Measurements from ENCODE around the gene ILDR1. TPM values are rescaled to one million over a fixed set of nuclear protein-coding genes. Genes with fewer than 3 reads are reported as not detected.

The ILDR1 gene
- total and polyA plus RNA-seq, 2 experiments from 2014 or later, result 0.66 to 0.97 TPM

GRCh38 chr3:122012821-122013220 is 9.2 kb downstream of the ILDR1 start (continued):
- TF ChIP-seq ZNF462 (CRISPR knock-in tag; IDR thresholded peaks at IDR 0.05), result no peak
- no peak for TF ChIP-seq REST (IDR thresholded peaks at IDR 0.05; ENCODE audit: unreplicated experiment)
- TF ChIP-seq EZH2 (IDR thresholded peaks at IDR 0.05; ENCODE audit: low read depth, unreplicated experiment), result no peak
- no peak for TF ChIP-seq NANOG (IDR thresholded peaks at IDR 0.05; ENCODE audit: borderline replicate concordance)
- TF ChIP-seq ZNF114 (CRISPR knock-in tag; IDR thresholded peaks at IDR 0.05), result no peak
- no peak for TF ChIP-seq ZNF331 (CRISPR knock-in tag; IDR thresholded peaks at IDR 0.05; ENCODE audit: low read depth)

- Mint-ChIP-seq H3K27ac (no peak overlapping the region), H3K36me3 (ENCODE audit: low read depth) (no peaks in the 10 kb centered on the region), H3K4me1 (peaks cover 10% of the 10 kb centered on the region), H3K4me3 (no peak overlapping the region), H3K9me3 (no peaks in the 10 kb centered on the region), H3K27me3 (ENCODE audit: insufficient read depth, low read depth, poor library complexity) (no peaks in the 10 kb centered on the region)
- Histone ChIP-seq H4K20me1 (replicated peaks; ENCODE audit: insufficient read depth) (no peaks in the 10 kb centered on the region), H3K9me2 (ENCODE audit: insufficient read depth) (no peaks in the 10 kb centered on the region), H3K79me2 (replicated peaks; ENCODE audit: insufficient read depth) (no peaks in the 10 kb centered on the region), H3K27me3 (ENCODE audit: insufficient read depth) (no peaks in the 10 kb centered on the region), H3K36me3 (ENCODE audit: insufficient read depth) (no peaks in the 10 kb centered on the region), H3F3A (replicated peaks; ENCODE audit: low read depth) (no peaks in the 10 kb centered on the region), H3K27ac (ENCODE audit: low read depth) (no peak overlapping the region), H3K4me2 (no peak overlapping the region), H2AFZ (no peak overlapping the region), H3K4me3 (no peak overlapping the region), H3K4me1 (ENCODE audit: insufficient read depth) (0 out of 2 replicates have a peak, but pooled peaks cover 4% of the 10 kb centered on the region)
- ATAC-seq, result peak; percentile 45; the same call in 2 of the 3 replicates
- DNase-seq (ENCODE audit: low spot score), result no peak
- TF ChIP-seq ZNF114 (CRISPR knock-in tag; IDR thresholded peaks at IDR 0.05), result no peak
- no peak for TF ChIP-seq NANOG (IDR thresholded peaks at IDR 0.05; ENCODE audit: borderline replicate concordance)
- no peak for TF ChIP-seq EZH2phosphoT487 (IDR thresholded peaks at IDR 0.05; ENCODE audit: unreplicated experiment)
Observed at GRCh38 chr3:122011396-122011795, 10.7 kb downstream of the ILDR1 start.
